CD4-positive, alpha-beta T cell treated with Interleukin-21 for 1 hour (primary cell): ENCODE results near the gene PMM1.

Experiments used
- DNase-seq: peaks from one replicate; pipeline ENCODE4 v3.0.0-alpha.2; 2020

The PMM1 gene

GRCh38 chr22:41534219-41534618, 55.4 kb downstream of the PMM1 start:
- no peak for DNase-seq

GRCh38 chr22:41532908-41533825, 56.5 kb downstream of the PMM1 start:
- DNase-seq, result peak; percentile 71

DNA sequence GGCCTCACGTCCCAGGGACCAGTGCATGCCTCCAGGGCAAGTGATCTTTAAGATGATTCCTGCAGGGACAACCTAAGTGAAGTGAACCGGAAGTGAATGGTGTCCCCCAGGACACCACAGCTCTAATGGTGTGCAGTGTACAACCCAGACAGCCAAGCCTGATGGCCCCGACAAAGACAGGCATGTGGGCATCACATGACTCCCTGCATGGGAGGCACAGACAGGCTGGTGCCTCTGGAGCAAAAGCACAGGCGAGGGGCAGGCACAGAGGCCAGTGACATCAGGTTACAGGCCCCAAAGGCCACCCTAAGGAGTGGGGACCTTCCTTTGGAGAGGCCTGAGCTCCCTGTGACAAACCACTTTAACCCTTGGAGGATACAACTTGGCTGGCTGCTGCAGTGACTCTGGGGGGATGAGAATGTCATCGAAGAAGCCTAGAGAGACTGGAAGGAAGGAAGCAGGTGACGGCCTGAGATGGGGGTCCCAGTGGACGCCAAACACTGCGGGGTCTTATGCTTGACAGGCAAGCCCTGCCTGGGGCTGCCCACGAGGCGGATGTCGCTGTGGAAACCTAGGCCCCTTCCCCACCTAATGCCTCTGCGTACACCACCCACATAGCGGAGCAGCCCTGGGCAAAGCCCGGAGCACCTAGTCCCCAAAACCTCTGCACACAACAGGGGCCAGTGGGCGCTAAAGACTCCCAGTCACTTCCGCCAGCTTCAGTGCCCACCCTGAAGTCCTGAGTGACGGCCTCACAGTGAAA, 57.7 kb downstream of the PMM1 start:
- no peak for DNase-seq

GRCh38 chr22:41530890-41531714, 58.5 kb downstream of the PMM1 start:
- DNase-seq, result no peak

DNA sequence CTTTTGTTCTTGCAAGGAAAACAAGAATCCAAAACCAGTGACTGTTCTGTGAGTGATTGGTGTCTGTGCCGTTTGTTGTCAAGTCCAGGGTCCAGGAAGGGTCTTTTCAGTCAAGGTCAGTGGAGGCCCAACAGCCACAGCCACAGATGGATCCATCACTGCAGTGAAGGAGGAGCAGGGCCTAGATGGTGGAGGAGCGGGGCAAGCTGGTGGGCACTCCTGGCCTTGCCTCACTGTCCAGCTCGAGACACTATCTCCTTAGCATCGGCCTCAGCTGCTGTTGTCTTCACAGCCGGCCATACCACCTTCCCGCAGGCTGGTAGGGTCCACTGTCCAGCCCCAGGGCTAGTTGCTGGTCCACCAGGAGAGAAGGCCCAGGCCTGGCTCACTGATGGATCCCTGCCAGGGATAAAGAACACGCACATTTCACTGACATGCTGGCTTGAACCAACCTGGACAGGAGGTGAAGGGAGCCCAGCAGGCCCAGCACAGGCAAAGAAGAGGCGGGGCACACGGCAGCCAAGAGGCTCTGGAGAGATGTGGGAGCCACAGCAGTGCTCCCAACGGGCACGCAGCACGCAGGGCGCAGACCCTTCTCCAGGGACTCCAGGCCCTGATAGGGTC, 60.6 kb downstream of the PMM1 start:
- no peak for DNase-seq

GRCh38 chr22:41528132-41528766, 61.4 kb downstream of the PMM1 start:
- DNase-seq, result no peak
